Astrocyte of the spinal cord (primary cell): ENCODE measurements around the gene ASRGL1.

Experiments used
- DNase-seq: peaks from one replicate; pipeline ENCODE4 v3.0.0; 2011; ENCODE audit warnings: low read depth, low spot score
- H3K4me3 ChIP-seq: 2 replicates; pipeline ENCODE4 v1.5.1; 2011; ENCODE audit warnings: low read depth, mild to moderate bottlenecking, low read length, moderate library complexity
- CTCF ChIP-seq: IDR thresholded peaks from 2 replicates; pipeline ENCODE4 v1.5.1; 2012; ENCODE audit warnings: low read depth, mild to moderate bottlenecking, low read length, inconsistent platforms
- in situ Hi-C: cut with HindIII; loops from 2 replicates; pipeline ENCODE4 v1.10.0; 2017; ENCODE audit warnings: low sequenced_read_pairs

Gene ASRGL1

GRCh38 chr11:62419314-62419929, 82.2 kb downstream of the ASRGL1 start:
- in situ Hi-C loops = no loop called here
- no peak for TF ChIP-seq CTCF
- no peak for DNase-seq
- no peak overlapping the region for H3K4me3 ChIP-seq

GRCh38 chr11:62419943-62420342, 82.7 kb downstream of the ASRGL1 start:
- TF ChIP-seq CTCF = no peak
- in situ Hi-C loops = no loop called here
- H3K4me3 ChIP-seq = no peak overlapping the region
- no peak for DNase-seq

- H3K4me3 ChIP-seq = no peak overlapping the region
- DNase-seq = no peak
- in situ Hi-C loops = no loop called here
- no peak for TF ChIP-seq CTCF
These were observed 83.6 kb downstream of the ASRGL1 start for GRCh38 chr11:62420882-62421281.

GRCh38 chr11:62421996-62422395, 84.7 kb downstream of the ASRGL1 start:
- no peak for TF ChIP-seq CTCF
- H3K4me3 ChIP-seq = no peak overlapping the region
- no peak for DNase-seq
- in situ Hi-C loops = no loop called here

- no peak for DNase-seq
- no peak for TF ChIP-seq CTCF
- no peak overlapping the region for H3K4me3 ChIP-seq
- in situ Hi-C loops = no loop called here
These were observed 85.8 kb downstream of the ASRGL1 start for GRCh38 chr11:62423012-62423411.

GRCh38 chr11:62427630-62428233, 90.5 kb downstream of the ASRGL1 start:
- H3K4me3 ChIP-seq = no peak overlapping the region
- no peak for TF ChIP-seq CTCF
- peak; percentile 35 for DNase-seq
- in situ Hi-C loops = no loop called here
